GM18868 (cell line): Measurements from ENCODE around the gene TLCD2.
"Not testable (repeated sequence)": the region's sequence is repeated elsewhere in the genome, so short reads cannot be mapped to it uniquely, and the experiment has no call there.

Source experiments
- ATAC-seq: cut with Tn5 transposase; IDR thresholded peaks from one replicate; pipeline ENCODE4 v1.9.1; 2021; ENCODE audit warnings: mild to moderate bottlenecking, moderate library complexity; ENCODE audit not compliant: unreplicated experiment

The TLCD2 gene

GRCh38 chr17:1695365-1695764 lies 14.8 kb downstream of the TLCD2 start:
- no peak for ATAC-seq

- no peak for ATAC-seq
Observed at GRCh38 chr17:1693339-1693738, 16.8 kb downstream of the TLCD2 start.

GRCh38 chr17:1690544-1691221 lies 19.5 kb downstream of the TLCD2 start:
- ATAC-seq: no peak

- ATAC-seq: not testable (repeated sequence)
Observed at GRCh38 chr17:1688405-1688804, 21.8 kb downstream of the TLCD2 start.

- ATAC-seq: no peak
Observed at GRCh38 chr17:1686086-1686485, 24.1 kb downstream of the TLCD2 start.

- peak; percentile 98 for ATAC-seq
Observed at GRCh38 chr17:1684378-1685189, 25.6 kb downstream of the TLCD2 start, which contains the start of gene PRPF8. TSS of gene PRPF8 (minus strand) at chr17:1684867. CDS start at chr17:1684571, 296 bp downstream.

DNA sequence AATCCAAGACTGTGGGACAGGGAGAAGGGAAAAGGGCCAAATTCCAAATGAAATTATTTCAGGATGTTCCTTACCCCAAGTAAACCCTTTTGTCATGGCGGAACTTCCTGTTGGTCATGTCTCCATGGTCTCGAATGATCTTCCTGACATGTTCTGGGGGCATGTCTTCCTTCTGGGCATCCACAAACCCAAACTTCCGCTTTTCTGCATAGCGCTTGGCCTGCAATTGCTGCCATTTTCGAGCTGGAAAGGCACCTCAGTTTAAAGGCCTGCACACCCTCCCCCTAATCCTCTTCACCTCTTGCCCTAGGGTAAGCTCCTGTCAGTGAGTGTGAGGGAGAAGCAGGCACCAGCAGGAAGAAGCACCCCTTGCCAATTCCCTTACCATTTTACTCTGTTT lies 26.7 kb downstream of the TLCD2 start:
- ATAC-seq: no peak

DNA sequence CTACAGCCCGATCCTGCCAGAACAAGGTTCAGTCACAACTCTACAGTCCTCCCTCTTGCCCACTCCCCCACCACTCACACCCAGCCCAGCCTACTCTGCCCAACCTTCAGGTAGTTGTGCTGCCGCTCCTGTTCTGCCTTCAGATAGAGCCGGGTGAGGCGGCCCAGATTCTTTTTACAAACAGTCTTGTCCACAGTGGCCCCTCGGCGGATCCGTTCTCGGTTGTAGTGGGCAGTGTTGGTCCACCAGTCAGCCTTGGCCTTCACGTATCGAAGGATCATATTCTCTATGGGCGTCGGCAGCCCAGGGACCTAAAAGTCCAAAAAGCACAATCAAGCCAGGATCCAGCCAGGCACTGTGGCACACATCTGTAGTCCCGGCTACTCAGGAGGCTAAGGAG lies 33.8 kb downstream of the TLCD2 start:
- ATAC-seq: no peak

- no peak for ATAC-seq
Observed at GRCh38 chr17:1673041-1673785, 37.0 kb downstream of the TLCD2 start.

GRCh38 chr17:1663934-1664333 lies 46.2 kb downstream of the TLCD2 start:
- not testable (repeated sequence) for ATAC-seq

DNA sequence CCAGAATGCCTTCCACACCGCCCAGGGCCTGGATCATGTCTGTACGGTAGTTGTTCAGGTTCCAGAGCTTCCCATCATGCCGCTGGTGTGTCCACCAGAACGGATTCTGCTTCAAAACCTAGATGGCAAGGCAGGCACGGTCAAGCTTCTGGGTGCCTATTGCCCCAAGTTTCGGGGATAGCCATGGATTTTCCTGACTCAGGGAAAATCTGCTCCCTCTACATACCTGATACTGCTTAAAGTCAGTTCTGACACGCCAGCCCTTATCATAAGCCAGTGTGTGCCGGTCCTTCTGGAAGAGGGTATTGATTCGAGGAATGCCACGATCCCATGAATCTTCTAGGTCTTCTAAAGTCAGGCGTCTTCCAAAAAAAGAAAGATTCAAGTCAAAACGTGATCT lies 49.1 kb downstream of the TLCD2 start:
- no peak for ATAC-seq

DNA sequence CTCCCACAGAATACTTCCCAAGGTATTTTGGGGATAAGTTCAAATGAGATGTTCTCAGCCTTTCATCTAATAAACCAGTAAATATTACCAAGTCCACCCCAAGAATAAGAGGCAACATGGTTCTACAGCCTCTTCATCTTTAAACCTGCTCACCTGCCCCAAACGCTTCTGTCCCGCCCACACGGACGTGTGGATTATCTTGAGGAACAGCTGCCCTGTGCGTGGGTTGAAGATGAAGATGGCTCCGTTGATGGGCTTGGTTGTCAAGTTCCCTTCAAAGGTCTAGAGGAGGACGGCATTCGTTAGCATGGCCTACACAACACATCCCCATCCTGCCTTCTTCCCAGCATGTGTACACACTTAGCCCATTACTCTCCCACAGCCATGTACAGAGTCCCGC lies 52.1 kb downstream of the TLCD2 start:
- no peak for ATAC-seq

GRCh38 chr17:1653735-1654134 lies 56.4 kb downstream of the TLCD2 start:
- no peak for ATAC-seq

GRCh38 chr17:1652794-1653193 lies 57.4 kb downstream of the TLCD2 start:
- not testable (repeated sequence) for ATAC-seq
